ENCODE measurements around the gene RELCH. TPM values are rescaled to one million over a fixed set of nuclear protein-coding genes. Genes with fewer than 3 reads are reported as not detected.
A peak's percentile ranks its signal among the peaks of the same experiment; 100 is the strongest.

The RELCH gene
- total RNA-seq, 2 experiments from 2014 or later, result 18.4 to 21.7 TPM

GRCh38 chr18:62177271-62177670 lies 9.8 kb upstream of the RELCH start:
- Mint-ChIP-seq H3K4me3 (no peak overlapping the region), H3K9me3 (no peaks in the 10 kb centered on the region), H3K36me3 (ENCODE audit: low read depth) (peaks cover 5% of the 10 kb centered on the region), H3K4me1 (ENCODE audit: low read depth) (peaks cover 2% of the 10 kb centered on the region), H3K27me3 (no peaks in the 10 kb centered on the region), H3K27ac (no peak overlapping the region)
- CTCF ChIA-PET, result interaction anchor here (0.6 to 4.0 kb wide), 2 partner anchors 46 to 73 kb away, joined by 3 to 23 read pairs; no protein-coding TSS in a partner anchor
- ATAC-seq, result no peak
- no peak for DNase-seq
- no peak for TF ChIP-seq CTCF (IDR thresholded peaks at IDR 0.05)
- intact Hi-C loops (cut with micrococcal nuclease), result no loop called here
- POLR2A ChIA-PET, result interaction anchor here (0.7 kb wide), 1 partner anchor 49 kb away, joined by 3 read pairs; no protein-coding TSS in a partner anchor

- ATAC-seq (no peak), DNase-seq (no peak)
- Mint-ChIP-seq H3K36me3 (ENCODE audit: low read depth) (peaks cover 4% of the 10 kb centered on the region), H3K4me3 (no peak overlapping the region), H3K4me1 (ENCODE audit: low read depth) (peaks cover 8% of the 10 kb centered on the region), H3K27me3 (no peaks in the 10 kb centered on the region), H3K9me3 (no peaks in the 10 kb centered on the region), H3K27ac (no peak overlapping the region)
- ChIA-PET POLR2A (no interaction called here), CTCF (interaction anchor here (1.1 to 4.0 kb wide), 2 partner anchors 20 to 71 kb away, joined by 3 to 23 read pairs; no protein-coding TSS in a partner anchor)
- TF ChIP-seq CTCF (IDR thresholded peaks at IDR 0.05), result no peak
- intact Hi-C loops (cut with micrococcal nuclease), result no loop called here
Measured at GRCh38 chr18:62179213-62179612, 7.8 kb upstream of the RELCH start.

DNA sequence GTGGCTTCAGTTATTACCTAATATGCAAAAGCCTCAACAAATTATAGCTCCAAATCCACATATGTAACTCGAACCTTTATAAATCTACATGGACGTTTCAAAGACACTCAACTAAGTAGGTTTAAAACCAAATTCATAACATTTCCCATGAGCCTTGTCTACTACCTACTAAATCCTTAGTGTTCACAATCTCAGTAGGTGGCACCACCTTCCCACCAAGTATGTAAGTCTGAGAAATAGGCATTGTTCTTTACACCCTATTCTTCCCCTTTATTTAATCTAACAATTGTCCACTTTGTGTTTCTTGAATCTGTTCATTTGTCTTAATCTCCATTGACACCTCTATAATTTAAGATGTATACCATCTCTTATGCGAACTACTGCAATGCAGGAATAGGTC lies 4.8 kb upstream of the RELCH start:
- no peak for TF ChIP-seq CTCF (IDR thresholded peaks at IDR 0.05)
- no peak overlapping the region for H3K4me3 Mint-ChIP-seq
- no peak for ATAC-seq
- H3K9me3 Mint-ChIP-seq, result no peaks in the 10 kb centered on the region
- ChIA-PET POLR2A (no interaction called here), CTCF (interaction anchor here (1.2 to 8.0 kb wide), 6 partner anchors 11 to 70 kb away, joined by 3 to 125 read pairs (median 6); no protein-coding TSS in a partner anchor)
- intact Hi-C loops (cut with micrococcal nuclease), result no loop called here
- H3K27me3 Mint-ChIP-seq, result no peaks in the 10 kb centered on the region
- no peak for DNase-seq
- peaks cover 3% of the 10 kb centered on the region for H3K36me3 Mint-ChIP-seq (ENCODE audit: low read depth)
- peaks cover 19% of the 10 kb centered on the region for H3K4me1 Mint-ChIP-seq (ENCODE audit: low read depth)
- H3K27ac Mint-ChIP-seq, result no peak overlapping the region

DNA sequence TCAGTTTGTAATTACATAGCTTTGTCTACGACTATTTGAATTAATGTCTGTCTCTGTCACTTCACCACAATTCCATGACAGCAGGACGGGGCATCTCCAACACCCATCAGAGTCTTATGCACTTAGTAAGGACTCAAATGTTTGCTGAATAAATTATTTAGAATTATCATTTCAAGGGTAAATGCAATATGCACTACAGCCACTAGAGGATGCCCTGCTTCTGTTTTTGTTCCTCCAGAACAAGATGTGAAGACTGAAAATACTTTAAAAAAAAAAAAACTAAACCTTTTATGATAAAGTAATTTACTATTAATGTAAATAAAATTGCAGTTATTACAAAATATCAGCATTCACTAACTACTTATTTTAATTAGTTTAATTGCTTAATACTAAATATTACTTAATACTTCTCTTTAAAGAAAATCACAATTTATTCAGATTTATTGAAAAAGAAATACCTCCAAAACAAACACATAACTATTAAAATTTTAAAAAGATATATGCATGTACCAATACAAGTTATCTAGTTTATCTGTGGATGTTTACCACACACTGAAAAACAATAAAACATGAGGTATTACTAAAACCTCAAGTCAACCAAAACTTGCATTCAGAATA lies 3.4 kb upstream of the RELCH start:
- intact Hi-C loops (cut with micrococcal nuclease), result no loop called here
- H3K27me3 Mint-ChIP-seq, result no peaks in the 10 kb centered on the region
- H3K4me3 Mint-ChIP-seq, result no peak overlapping the region
- no peak overlapping the region for H3K27ac Mint-ChIP-seq
- TF ChIP-seq CTCF (IDR thresholded peaks at IDR 0.05), result peak; percentile 99
- no peaks in the 10 kb centered on the region for H3K36me3 Mint-ChIP-seq (ENCODE audit: low read depth)
- no peak for ATAC-seq
- H3K4me1 Mint-ChIP-seq (ENCODE audit: low read depth), result peaks cover 19% of the 10 kb centered on the region
- CTCF ChIA-PET, result interaction anchor here (0.6 to 8.0 kb wide), 12 partner anchors 9 to 400 kb away, joined by 3 to 125 read pairs (median 4); no protein-coding TSS in a partner anchor
- POLR2A ChIA-PET, result no interaction called here
- H3K9me3 Mint-ChIP-seq, result no peaks in the 10 kb centered on the region
- peak; percentile 63 for DNase-seq

- no peak for ATAC-seq
- no peak for TF ChIP-seq CTCF (IDR thresholded peaks at IDR 0.05)
- Mint-ChIP-seq H3K36me3 (ENCODE audit: low read depth) (peaks cover 14% of the 10 kb centered on the region), H3K9me3 (no peaks in the 10 kb centered on the region), H3K4me1 (ENCODE audit: low read depth) (peaks cover 43% of the 10 kb centered on the region), H3K27ac (peak overlapping the region; percentile 96), H3K27me3 (no peaks in the 10 kb centered on the region), H3K4me3 (peak overlapping the region; percentile 99)
- intact Hi-C loops (cut with micrococcal nuclease), result loop anchor here (2.0 kb wide), 2 partner anchors 62 to 234 kb away; no protein-coding TSS in a partner anchor
- ChIA-PET CTCF (interaction anchor here (1.0 to 8.0 kb wide), 3 partner anchors 10 to 62 kb away, joined by 3 to 125 read pairs (median 4); no protein-coding TSS in a partner anchor), POLR2A (interaction anchor here (1.2 to 2.5 kb wide), 3 partner anchors 14 to 232 kb away, joined by 3 to 12 read pairs (median 3); no protein-coding TSS in a partner anchor)
- DNase-seq, result no peak
Measured at GRCh38 chr18:62186499-62186773, 619 bp upstream of the RELCH start.

Measured in activated CD8-positive, alpha-beta T cell treated with anti-CD3 and anti-CD28 coated beads for 36 hours (primary cell).